GM12878 (cell line): Measurements from ENCODE around the gene MRPS25. TPM values are rescaled to one million over a fixed set of nuclear protein-coding genes. Genes with fewer than 3 reads are reported as not detected.
A peak's percentile ranks its signal among the peaks of the same experiment; 100 is the strongest.

Source experiments
- ATAC-seq: fragments of 200-7000 bp; cut with Tn5 transposase; 3 replicates; pipeline ENCODE4 v1.9.1; 2020; ENCODE audit warnings: mild to moderate bottlenecking, moderate library complexity
- BruUV-seq: library from RNA; stranded (reverse); fragments of 400-500 nt; replicated peaks from 2 replicates; lab custom pipeline; 2021; lab: Mats Ljungman, UMichigan
- CTCF ChIA-PET: fragments of 300-600 bp; sonication (Branson Sonifier 250); formaldehyde crosslinking; extraction: SDS; loops from one replicate; lab custom pipeline; 2021; ENCODE audit warnings: inconsistent platforms; lab: Yijun Ruan, JAX
- POLR2A ChIA-PET: fragments of 350-600 bp; formaldehyde crosslinking; extraction: SDS; loops from one replicate; lab custom pipeline; 2021; ENCODE audit warnings: inconsistent platforms; lab: Charles Lee
- RAD21 ChIA-PET: fragments of 300-600 bp; sonication (Branson Sonifier 250); formaldehyde crosslinking; loops from one replicate; lab custom pipeline; 2023; ENCODE audit warnings: antibody characterized with exemption; ENCODE audit not compliant: unreplicated experiment; lab: Charles Lee
- SMC1A ChIA-PET: fragments of 300-600 bp; sonication (Branson Sonifier 250); formaldehyde crosslinking; loops from one replicate; lab custom pipeline; 2023; ENCODE audit not compliant: unreplicated experiment, uncharacterized antibody; lab: Charles Lee
- DNase-seq: peaks from one replicate; pipeline ENCODE4 v3.0.0-alpha.2; 2011; ENCODE audit warnings: low read depth, low spot score
- FAIRE-seq: peaks from 3 replicates; lab custom pipeline; 2011; peaks lifted over from hg19 to GRCh38; lab: Jason Lieb, UNC
- H2AFZ ChIP-seq: 2 replicates; pipeline ENCODE4 v1.6.0; 2011; ENCODE audit warnings: low read depth, low read length, control low read depth; ENCODE audit not compliant: control insufficient read depth
- H3K27ac ChIP-seq: 2 replicates; pipeline ENCODE4 v1.5.1; 2011; ENCODE audit warnings: control low read depth; ENCODE audit not compliant: control insufficient read depth, insufficient read depth
- H3K27me3 ChIP-seq, 2 experiments: replicated peaks in 1 of 2; 2 replicates each; pipeline versions ENCODE4 v1.6.0 to v1.6.1; 2011; ENCODE audit warnings: low read length in 1 of 2; ENCODE audit not compliant: control insufficient read depth in 2 of 2, insufficient read depth in 2 of 2
- H3K36me3 ChIP-seq, 2 experiments: 2 replicates each; pipeline ENCODE4 v1.5.1; 2011; ENCODE audit warnings: low read length in 1 of 2; ENCODE audit not compliant: control insufficient read depth in 2 of 2, insufficient read depth in 2 of 2
- H3K4me1 ChIP-seq: 2 replicates; pipeline ENCODE4 v1.6.1; 2011; ENCODE audit warnings: mild to moderate bottlenecking, low read length, moderate library complexity, mixed read lengths; ENCODE audit not compliant: control insufficient read depth, insufficient read depth
- H3K4me2 ChIP-seq: 2 replicates; pipeline ENCODE4 v1.6.0; 2011; ENCODE audit warnings: control low read depth; ENCODE audit not compliant: control insufficient read depth, insufficient read depth
- H3K4me3 ChIP-seq: fragments of 200-600 bp; sonication (generic); 2 replicates; pipeline ENCODE4 v1.5.1; 2016
- H3K79me2 ChIP-seq: 2 replicates; pipeline ENCODE4 v1.6.0; 2011; ENCODE audit warnings: low read length; ENCODE audit not compliant: control insufficient read depth, insufficient read depth
- H3K9ac ChIP-seq: 2 replicates; pipeline ENCODE4 v1.8.0; 2011; ENCODE audit warnings: low read length, control low read depth, mixed read lengths; ENCODE audit not compliant: control insufficient read depth, insufficient read depth
- H3K9me3 ChIP-seq: replicated peaks from 3 replicates; pipeline ENCODE4 v1.5.1; 2011; ENCODE audit warnings: mild to moderate bottlenecking, low read length; ENCODE audit not compliant: control insufficient read depth, insufficient read depth
- H4K20me1 ChIP-seq: 2 replicates; pipeline ENCODE4 v1.6.0; 2011; ENCODE audit not compliant: control insufficient read depth, insufficient read depth
- BMI1 ChIP-seq: fragments of 450-650 bp; IDR thresholded peaks from 2 replicates; pipeline ENCODE4 v1.6.1; 2016; ENCODE audit warnings: mild to moderate bottlenecking, moderate library complexity, borderline replicate concordance
- BRCA1 ChIP-seq: IDR thresholded peaks from 2 replicates; pipeline ENCODE4 v1.6.1; 2011; ENCODE audit warnings: low read depth, low read length, improper control_type of control experiment
- CBFB ChIP-seq: IDR thresholded peaks from 2 replicates; pipeline ENCODE4 v1.6.1; 2016; ENCODE audit warnings: antibody characterized with exemption, low read depth
- CBX5 ChIP-seq: sonication (generic); IDR thresholded peaks from 2 replicates; pipeline ENCODE4 v1.6.1; 2016; ENCODE audit warnings: low read depth, moderate library complexity, mild to moderate bottlenecking, inconsistent platforms
- DPF2 ChIP-seq: fragments of 450-650 bp; IDR thresholded peaks from 2 replicates; pipeline ENCODE4 v1.6.1; 2017; ENCODE audit warnings: mild to moderate bottlenecking
- E4F1 ChIP-seq: fragments of 450-650 bp; IDR thresholded peaks from 2 replicates; pipeline ENCODE4 v1.6.1; 2018; ENCODE audit warnings: borderline replicate concordance, mild to moderate bottlenecking; ENCODE audit not compliant: partially characterized antibody
- FOXK2 ChIP-seq: fragments of 450-650 bp; IDR thresholded peaks from 2 replicates; pipeline ENCODE4 v1.6.1; 2017; ENCODE audit warnings: mild to moderate bottlenecking, moderate library complexity
- HSF1 ChIP-seq: fragments of 150-350 bp; IDR thresholded peaks from 2 replicates; pipeline ENCODE4 v1.6.1; 2014; ENCODE audit warnings: mild to moderate bottlenecking, low read depth, low read length
- JUND ChIP-seq: IDR thresholded peaks from 2 replicates; pipeline ENCODE4 v1.6.1; 2012; ENCODE audit warnings: low read depth, mild to moderate bottlenecking, low read length, improper control_type of control experiment, moderate library complexity
- KLF5 ChIP-seq: fragments of 450-650 bp; IDR thresholded peaks from 2 replicates; pipeline ENCODE4 v1.6.1; 2014; ENCODE audit warnings: mild to moderate bottlenecking; ENCODE audit not compliant: partially characterized antibody
- PAX8 ChIP-seq: fragments of 450-650 bp; IDR thresholded peaks from 2 replicates; pipeline ENCODE4 v1.6.1; 2017; ENCODE audit warnings: mild to moderate bottlenecking, moderate library complexity
- POLR2AphosphoS2 ChIP-seq: IDR thresholded peaks from 2 replicates; pipeline ENCODE4 v1.6.1; 2011; ENCODE audit warnings: low read depth, mild to moderate bottlenecking, low read length, improper control_type of control experiment, moderate library complexity
- RB1 ChIP-seq: fragments of 450-650 bp; formaldehyde crosslinking; IDR thresholded peaks from 2 replicates; pipeline ENCODE4 v1.6.1; 2017; ENCODE audit warnings: mild to moderate bottlenecking, borderline replicate concordance
- RELA ChIP-seq: fragments of 450-650 bp; IDR thresholded peaks from 2 replicates; pipeline ENCODE4 v1.8.0; 2014; ENCODE audit warnings: borderline replicate concordance; ENCODE audit not compliant: partially characterized antibody
- ZNF207 ChIP-seq: fragments of 450-650 bp; IDR thresholded peaks from 2 replicates; pipeline ENCODE4 v1.6.1; 2014; ENCODE audit warnings: antibody characterized with exemption, mild to moderate bottlenecking, borderline replicate concordance
- ZNF384 ChIP-seq: IDR thresholded peaks from 2 replicates; pipeline ENCODE4 v1.6.1; 2012; ENCODE audit warnings: low read depth, mild to moderate bottlenecking, low read length, improper control_type of control experiment, borderline replicate concordance
- WGBS: methylation state at CpG from one replicate; pipeline ENCODE4 v1.1.6; 2016; ENCODE audit warnings: low lambda C conversion rate; ENCODE audit not compliant: insufficient replicate concordance, insufficient coverage; ENCODE audit errors: missing lambda C conversion rate; 5-methylcytosine and 5-hydroxymethylcytosine counted together
- in situ Hi-C: fragments of 300-500 bp; cut with MboI; formaldehyde crosslinking; loops from 9 replicates; pipeline ENCODE4 v1.14.3; 2018; ENCODE audit warnings: mixed read lengths
- intact Hi-C: fragments of 100-400 bp; cut with micrococcal nuclease; formaldehyde crosslinking; loops from one replicate; pipeline ENCODE4 v1.14.2; 2022; ENCODE audit not compliant: unreplicated experiment
- polyA plus RNA-seq, 11 experiments: library from polyadenylated mRNA; depleted of rRNA in 4 of 11; unstranded in 6 of 11; stranded (reverse) in 5 of 11; fragments of >200 nt; fragmentation: Nextera tagmentation in 4 of 11; fragmentation: Illumina TruSeq in 1 of 11; extraction: Ambion mirVana in 4 of 11; extraction: Trizol in 1 of 11; gene quantifications; 1 replicate in 1 of 11; 2 replicates in 10 of 11; pipeline versions ENCODE4 v1.2.1 to v1.2.3, GENCODE V29; 2011 to 2016; ENCODE audit warnings: inconsistent platforms in 2 of 11, missing spikeins in 2 of 11, low read depth in 1 of 11
- total RNA-seq, 4 experiments: library from RNA; depleted of rRNA in 3 of 4; stranded (reverse); fragments of >200 nt in 3 of 4; fragmentation: Illumina TruSeq in 1 of 4; extraction: Trizol in 1 of 4; gene quantifications; 2 replicates each; pipeline versions ENCODE4 v1.2.1 to v1.2.3, GENCODE V29; 2013 to 2021
- TF ChIP-seq, protein P1 (sequence below): fragments of 450-650 bp; IDR thresholded peaks from 2 replicates; pipeline ENCODE4 v1.6.1; 2014; ENCODE audit warnings: mild to moderate bottlenecking
- TF ChIP-seq, protein P2 (sequence below): IDR thresholded peaks from 2 replicates; pipeline ENCODE4 v1.6.1; 2012; ENCODE audit warnings: mild to moderate bottlenecking, low read depth, low read length

MRPS25 gene
- total and polyA plus RNA-seq, 10 of the 15 experiments (the other 5 are each of a cell fraction or from before 2014, with no cell fraction given), result 17.0 to 114 (median 62.2) TPM

GRCh38 chr3:15044326-15044725 is 20.8 kb downstream of the MRPS25 start:
- CTCF ChIA-PET, result interaction anchor here (1.0 kb wide), 1 partner anchor 8 kb away, joined by 3 read pairs; no protein-coding TSS in a partner anchor
- Histone ChIP-seq H3K4me2 (no peak overlapping the region), H2AFZ (no peak overlapping the region), H3K27me3 (no peaks in the 10 kb centered on the region), H4K20me1 (no peaks in the 10 kb centered on the region), H3K4me3 (no peak overlapping the region), H3K9ac (no peak overlapping the region), H3K36me3 (peaks cover 31 to 78% of the 10 kb centered on the region in 2 experiments), H3K79me2 (no peaks in the 10 kb centered on the region; the same call in none of the 2 replicates), H3K9me3 (no peaks in the 10 kb centered on the region), H3K27ac (peak overlapping the region; percentile 34; the same call in 1 of the 2 replicates), H3K4me1 (peaks cover 9% of the 10 kb centered on the region)
- BruUV-seq, result no TSS peak
- RAD21 ChIA-PET, result no interaction called here
- in situ Hi-C loops, result no loop called here
- DNase-seq (no peak), FAIRE-seq (no peak), ATAC-seq (no peak)
- POLR2A ChIA-PET, result no interaction called here
- SMC1A ChIA-PET, result no interaction called here
- WGBS, result 94% methylated on average over 7 of the region's 7 CpGs
- intact Hi-C loops, result no loop called here
- TF ChIP-seq POLR2AphosphoS2 (no peak), CBFB (no peak), ZNF384 (no peak), RELA (no peak), FOXK2 (no peak), BMI1 (no peak), KLF5 (no peak), CBX5 (no peak), DPF2 (no peak), PAX8 (no peak), E4F1 (no peak), BRCA1 (no peak), HSF1 (no peak), JUND (no peak), ZNF207 (no peak), RB1 (no peak)
- TF ChIP-seq, protein P1, sequence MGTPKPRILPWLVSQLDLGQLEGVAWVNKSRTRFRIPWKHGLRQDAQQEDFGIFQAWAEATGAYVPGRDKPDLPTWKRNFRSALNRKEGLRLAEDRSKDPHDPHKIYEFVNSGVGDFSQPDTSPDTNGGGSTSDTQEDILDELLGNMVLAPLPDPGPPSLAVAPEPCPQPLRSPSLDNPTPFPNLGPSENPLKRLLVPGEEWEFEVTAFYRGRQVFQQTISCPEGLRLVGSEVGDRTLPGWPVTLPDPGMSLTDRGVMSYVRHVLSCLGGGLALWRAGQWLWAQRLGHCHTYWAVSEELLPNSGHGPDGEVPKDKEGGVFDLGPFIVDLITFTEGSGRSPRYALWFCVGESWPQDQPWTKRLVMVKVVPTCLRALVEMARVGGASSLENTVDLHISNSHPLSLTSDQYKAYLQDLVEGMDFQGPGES, result no peak
- TF ChIP-seq, protein P2, sequence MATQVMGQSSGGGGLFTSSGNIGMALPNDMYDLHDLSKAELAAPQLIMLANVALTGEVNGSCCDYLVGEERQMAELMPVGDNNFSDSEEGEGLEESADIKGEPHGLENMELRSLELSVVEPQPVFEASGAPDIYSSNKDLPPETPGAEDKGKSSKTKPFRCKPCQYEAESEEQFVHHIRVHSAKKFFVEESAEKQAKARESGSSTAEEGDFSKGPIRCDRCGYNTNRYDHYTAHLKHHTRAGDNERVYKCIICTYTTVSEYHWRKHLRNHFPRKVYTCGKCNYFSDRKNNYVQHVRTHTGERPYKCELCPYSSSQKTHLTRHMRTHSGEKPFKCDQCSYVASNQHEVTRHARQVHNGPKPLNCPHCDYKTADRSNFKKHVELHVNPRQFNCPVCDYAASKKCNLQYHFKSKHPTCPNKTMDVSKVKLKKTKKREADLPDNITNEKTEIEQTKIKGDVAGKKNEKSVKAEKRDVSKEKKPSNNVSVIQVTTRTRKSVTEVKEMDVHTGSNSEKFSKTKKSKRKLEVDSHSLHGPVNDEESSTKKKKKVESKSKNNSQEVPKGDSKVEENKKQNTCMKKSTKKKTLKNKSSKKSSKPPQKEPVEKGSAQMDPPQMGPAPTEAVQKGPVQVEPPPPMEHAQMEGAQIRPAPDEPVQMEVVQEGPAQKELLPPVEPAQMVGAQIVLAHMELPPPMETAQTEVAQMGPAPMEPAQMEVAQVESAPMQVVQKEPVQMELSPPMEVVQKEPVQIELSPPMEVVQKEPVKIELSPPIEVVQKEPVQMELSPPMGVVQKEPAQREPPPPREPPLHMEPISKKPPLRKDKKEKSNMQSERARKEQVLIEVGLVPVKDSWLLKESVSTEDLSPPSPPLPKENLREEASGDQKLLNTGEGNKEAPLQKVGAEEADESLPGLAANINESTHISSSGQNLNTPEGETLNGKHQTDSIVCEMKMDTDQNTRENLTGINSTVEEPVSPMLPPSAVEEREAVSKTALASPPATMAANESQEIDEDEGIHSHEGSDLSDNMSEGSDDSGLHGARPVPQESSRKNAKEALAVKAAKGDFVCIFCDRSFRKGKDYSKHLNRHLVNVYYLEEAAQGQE, result no peak
